ENCODE data around the gene AK9. TPM values are rescaled to one million over a fixed set of nuclear protein-coding genes. Genes with fewer than 3 reads are reported as not detected.
A peak's percentile ranks its signal among the peaks of the same experiment; 100 is the strongest.

AK9 gene
- total RNA-seq, 1 donor from 2014 or later: 4.5 TPM

DNA sequence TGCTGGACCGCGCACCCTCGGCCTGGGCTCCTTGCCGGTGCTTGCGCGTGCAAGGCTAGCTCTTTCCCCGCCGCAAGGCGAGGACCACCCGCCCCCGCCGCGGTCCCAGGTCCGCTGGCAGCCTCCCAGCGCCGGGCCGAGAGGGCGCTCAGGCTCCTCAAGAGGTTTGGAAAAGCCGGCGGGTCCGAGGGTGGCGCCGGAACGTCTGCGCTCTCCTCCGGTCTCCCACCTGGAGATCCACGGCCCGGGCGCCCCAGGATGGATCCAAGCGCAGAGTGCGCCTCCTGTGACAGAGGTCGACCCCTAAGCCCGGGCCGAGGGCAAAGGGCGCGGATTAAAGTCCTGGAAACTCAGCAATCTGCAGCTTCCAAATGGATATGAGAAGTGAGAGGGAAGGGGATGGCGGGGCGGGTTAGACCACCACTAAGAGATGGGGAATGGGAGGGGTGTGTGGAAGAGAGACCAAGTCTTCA lies 234.9 kb downstream of the AK9 start:
- TF ChIP-seq, protein P1, sequence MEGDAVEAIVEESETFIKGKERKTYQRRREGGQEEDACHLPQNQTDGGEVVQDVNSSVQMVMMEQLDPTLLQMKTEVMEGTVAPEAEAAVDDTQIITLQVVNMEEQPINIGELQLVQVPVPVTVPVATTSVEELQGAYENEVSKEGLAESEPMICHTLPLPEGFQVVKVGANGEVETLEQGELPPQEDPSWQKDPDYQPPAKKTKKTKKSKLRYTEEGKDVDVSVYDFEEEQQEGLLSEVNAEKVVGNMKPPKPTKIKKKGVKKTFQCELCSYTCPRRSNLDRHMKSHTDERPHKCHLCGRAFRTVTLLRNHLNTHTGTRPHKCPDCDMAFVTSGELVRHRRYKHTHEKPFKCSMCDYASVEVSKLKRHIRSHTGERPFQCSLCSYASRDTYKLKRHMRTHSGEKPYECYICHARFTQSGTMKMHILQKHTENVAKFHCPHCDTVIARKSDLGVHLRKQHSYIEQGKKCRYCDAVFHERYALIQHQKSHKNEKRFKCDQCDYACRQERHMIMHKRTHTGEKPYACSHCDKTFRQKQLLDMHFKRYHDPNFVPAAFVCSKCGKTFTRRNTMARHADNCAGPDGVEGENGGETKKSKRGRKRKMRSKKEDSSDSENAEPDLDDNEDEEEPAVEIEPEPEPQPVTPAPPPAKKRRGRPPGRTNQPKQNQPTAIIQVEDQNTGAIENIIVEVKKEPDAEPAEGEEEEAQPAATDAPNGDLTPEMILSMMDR (conservative IDR thresholded peaks at IDR 0.05; ENCODE audit: low read depth, low read length): no peak
- H3K4me3 ChIP-seq (ENCODE audit: low read depth, low read length): peak overlapping the region; percentile 89
- no peak for DNase-seq (ENCODE audit: low read depth)

DNA sequence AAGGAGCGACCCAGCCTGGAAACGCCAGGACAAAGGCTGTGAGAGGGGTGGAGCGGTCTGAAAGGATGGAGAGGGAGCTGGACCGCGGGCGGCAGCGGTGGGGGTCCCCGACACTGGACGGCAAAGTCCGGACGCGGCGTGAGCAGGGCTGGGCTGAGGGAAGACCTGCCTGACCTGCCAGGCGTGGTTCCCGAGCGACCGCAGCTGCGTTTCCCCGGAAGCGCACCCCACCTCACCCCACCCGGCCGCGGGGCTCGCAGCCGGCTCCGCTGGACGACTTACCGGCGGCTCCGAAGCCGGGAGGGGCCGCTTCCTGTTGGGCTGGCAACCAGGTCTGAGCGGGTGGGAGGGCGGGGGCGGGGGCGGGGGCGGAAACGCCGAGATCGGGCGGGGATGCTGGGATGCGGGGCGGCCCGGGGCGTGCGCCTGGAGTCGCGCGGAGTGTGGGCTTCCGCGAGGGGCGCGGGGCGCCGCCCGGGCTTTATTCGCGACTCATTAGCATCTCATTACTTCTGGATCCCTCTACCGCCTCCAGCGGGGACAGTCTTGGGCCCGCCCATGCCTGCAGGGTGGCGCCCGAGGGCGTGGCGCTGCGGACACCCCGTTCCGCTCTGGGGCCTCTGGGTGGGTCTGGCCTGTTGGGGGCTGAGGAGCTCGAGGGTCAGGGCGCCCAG lies 235.4 kb downstream of the AK9 start, which contains the start of gene MICAL1:
MICAL1 (minus strand) TSS at position 336 of the 674 bp plus-strand sequence. CDS start 1,576 bp downstream, outside the sequence.
- TF ChIP-seq, protein P1 (conservative IDR thresholded peaks at IDR 0.05; ENCODE audit: low read depth, low read length): peak; percentile 31
- DNase-seq (ENCODE audit: low read depth): no peak
- peak within 1 kb of the TSS; percentile 89 for H3K4me3 ChIP-seq (ENCODE audit: low read depth, low read length)

DNA sequence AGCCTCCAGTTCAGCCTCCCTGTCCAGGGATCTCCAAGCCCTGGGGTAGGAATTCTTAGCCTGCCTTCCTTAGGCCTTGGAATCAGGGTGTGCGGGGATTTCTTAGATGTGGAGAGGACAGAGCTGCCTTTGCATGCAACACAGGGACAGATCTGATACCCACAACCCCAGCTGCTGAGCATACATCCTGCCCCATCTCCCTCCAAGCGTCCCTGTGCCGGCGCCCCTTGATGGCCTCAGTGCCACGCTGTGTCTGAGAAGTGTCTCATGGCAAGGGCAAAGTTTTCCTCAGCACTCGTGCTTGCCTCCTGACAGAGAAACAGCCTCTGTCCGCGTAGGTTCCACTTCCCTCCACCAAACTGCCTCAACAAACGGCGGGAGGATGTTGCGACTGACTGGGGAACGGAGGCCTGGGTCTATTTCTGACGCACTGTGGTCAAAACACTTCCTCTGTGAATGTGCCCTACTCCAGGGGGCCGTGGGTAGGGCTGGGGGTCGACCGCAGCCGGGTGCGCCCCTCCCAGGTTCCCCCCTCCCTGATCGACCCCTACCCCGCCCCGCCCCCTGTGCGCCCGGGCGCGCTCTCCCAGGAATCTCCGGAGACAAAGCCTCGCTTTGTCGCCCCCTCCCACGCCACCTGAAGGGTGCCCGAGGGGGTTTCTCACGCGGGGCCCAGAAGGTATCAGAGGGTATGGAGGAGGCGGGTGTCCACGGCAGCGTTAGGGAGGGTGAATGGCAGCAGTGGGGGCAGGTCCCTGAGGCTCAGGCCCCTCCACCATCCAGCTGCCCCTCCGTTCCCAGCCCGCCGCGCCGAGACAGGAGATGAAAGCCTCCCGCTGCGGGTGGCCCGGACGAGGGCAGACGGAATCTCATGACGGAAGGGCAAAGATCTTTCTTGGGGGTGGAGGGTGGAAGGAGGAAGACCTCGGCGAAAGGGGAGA lies 236.2 kb downstream of the AK9 start:
- H3K4me3 ChIP-seq (ENCODE audit: low read depth, low read length): peak overlapping the region; percentile 89
- no peak for DNase-seq (ENCODE audit: low read depth)

DNA sequence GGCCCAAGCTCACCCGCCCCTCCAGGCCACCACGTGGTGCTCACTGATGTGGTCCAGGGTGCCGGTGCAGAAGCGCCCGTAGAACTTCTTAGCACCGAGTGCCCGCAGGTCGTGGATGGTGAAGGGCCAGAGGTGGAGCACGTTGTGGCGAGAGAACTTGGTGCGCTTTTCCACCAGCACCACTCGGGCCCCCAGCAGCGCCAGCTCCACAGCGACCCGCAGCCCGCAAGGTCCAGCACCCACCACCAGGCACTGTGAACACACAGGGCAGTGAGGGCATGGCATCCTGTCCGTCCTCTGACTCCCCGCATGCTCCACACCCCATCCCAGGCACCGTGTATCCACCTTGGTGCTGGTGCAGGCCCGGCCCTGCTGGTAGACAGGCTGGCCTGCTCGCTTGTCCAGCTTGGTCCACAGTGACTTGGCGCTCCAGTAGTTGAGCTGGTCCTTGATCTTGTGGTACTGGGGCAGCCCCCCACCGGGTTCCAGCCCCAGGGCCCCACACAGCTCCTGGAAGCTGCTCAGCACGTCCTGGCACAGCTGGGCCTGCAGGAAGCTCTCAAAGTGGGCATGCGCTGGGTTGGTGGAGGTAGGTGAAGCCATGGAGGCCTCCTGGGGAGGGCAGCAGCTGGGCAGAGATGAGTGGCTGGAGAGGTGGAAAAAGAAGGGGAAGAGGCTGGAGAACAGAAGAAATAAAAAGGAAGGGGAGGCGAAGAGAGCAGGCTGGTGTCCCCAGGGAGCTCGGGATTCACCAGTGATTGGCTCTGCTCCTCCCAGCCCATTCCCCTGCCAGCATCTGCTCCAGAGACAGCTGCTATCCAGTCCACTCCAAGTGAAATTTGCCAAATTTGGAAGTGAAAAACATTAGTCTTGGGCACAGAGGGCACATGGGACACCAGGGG lies 237.2 kb downstream of the AK9 start:
- no peak for DNase-seq (ENCODE audit: low read depth)
- peak overlapping the region; percentile 89 for H3K4me3 ChIP-seq (ENCODE audit: low read depth, low read length)
- TF ChIP-seq, protein P1 (conservative IDR thresholded peaks at IDR 0.05; ENCODE audit: low read depth, low read length): no peak

More for the DNA sequence above, 236.2 kb downstream of the AK9 start:
- TF ChIP-seq, protein P1 (conservative IDR thresholded peaks at IDR 0.05; ENCODE audit: low read depth, low read length): no peak

DNA sequence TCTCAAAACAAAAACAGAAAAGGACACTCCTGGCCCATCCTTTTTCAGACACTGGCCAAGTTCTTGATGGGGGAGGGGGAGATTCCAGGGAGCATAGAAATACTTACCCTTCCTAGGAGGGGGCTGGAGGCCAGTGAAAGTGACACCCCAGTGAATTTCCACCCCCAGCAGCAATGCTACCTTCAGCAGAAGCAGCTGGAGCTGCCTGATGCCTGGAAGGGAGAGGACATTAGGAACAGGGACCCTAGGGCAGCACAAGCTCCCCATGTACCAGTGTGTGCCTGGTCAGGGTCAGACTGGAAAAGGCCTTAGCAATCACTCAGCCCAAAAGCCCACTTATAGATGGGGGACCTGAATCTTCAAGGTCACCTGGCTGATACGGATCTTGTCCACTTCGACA lies 237.8 kb downstream of the AK9 start:
- no peak for DNase-seq (ENCODE audit: low read depth)
- H3K4me3 ChIP-seq (ENCODE audit: low read depth, low read length): no peak overlapping the region
- TF ChIP-seq, protein P1 (conservative IDR thresholded peaks at IDR 0.05; ENCODE audit: low read depth, low read length): no peak

DNA sequence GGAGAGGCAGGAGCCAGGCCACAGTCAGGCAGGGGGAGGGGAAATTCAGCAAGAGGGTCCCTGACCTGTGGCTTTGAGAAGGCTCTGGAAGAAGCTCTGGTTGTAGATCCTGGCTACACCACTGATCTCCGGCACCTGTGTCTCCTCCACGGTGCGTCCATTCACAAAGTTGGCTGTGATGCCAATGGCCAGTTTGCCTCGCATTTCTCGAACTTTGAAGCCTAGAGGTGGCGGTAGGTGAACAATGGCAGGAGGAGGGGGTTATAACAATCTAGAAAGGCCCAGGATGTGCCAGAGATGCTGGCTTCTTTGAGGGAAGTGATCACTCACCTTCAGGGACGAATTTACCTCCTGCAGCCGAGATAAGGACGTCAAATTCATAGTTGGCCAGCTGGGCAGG lies 238.8 kb downstream of the AK9 start:
- DNase-seq (ENCODE audit: low read depth): no peak
- TF ChIP-seq, protein P1 (conservative IDR thresholded peaks at IDR 0.05; ENCODE audit: low read depth, low read length): no peak
- H3K4me3 ChIP-seq (ENCODE audit: low read depth, low read length): no peak overlapping the region

Data from epithelial cell of proximal tubule (primary cell).